HK-2 (cell line): ENCODE results near the gene SFXN1.
"Not testable (repeated sequence)": the region's sequence is repeated elsewhere in the genome, so short reads cannot be mapped to it uniquely, and the experiment has no call there.

ENCODE experiments used
- DNase-seq: peaks from one replicate; pipeline ENCODE4 v3.0.0-alpha.2; 2018; ENCODE audit not compliant: unreplicated experiment

Gene SFXN1

GRCh38 chr5:175478384-175479124, at the start of gene SFXN1:
SFXN1 (plus strand) TSS chr5:175478560; CDS start chr5:175492104, 13,544 bp downstream.
- peak; percentile 58 for DNase-seq

DNA sequence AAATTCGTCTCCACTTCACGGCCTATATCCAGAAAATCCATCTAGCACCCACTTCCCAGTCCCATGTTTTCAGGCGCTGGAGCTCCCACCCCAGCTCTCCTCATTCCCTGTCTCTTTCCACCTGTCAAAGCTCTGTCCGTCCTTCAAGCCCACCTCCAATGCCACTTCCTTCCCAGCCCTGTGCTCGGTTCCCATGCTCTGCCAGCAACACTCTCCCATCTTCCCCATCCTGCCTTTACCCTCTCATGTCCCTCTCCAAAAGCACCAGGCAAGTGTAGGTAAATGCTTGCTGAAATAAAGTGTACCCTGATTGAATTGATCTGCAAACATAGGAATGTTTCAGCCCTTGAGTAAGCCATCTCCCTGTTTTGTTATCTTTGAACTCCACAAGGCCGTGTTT, 43.6 kb upstream of the SFXN1 start:
- no peak for DNase-seq

DNA sequence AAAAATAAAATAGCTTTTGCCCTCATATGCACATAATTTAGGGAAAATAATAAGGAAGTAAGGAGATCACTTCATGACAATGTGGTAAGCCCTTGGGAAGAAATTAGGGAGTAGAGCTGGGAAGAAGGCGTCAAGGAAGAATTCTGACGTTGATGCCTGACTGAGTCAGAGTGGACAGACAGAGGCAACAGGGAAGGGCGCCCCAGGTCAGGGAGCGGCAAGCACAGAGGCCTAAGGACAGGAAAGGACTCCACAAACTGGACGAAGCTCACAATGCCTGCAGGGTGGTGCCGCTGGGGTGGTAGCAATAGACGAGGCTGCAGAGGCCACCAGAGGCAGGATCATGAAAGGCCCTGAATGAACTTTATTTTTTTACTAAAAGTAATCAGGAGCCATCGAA, 42.0 kb upstream of the SFXN1 start:
- DNase-seq = no peak

- DNase-seq = no peak
Observed at GRCh38 chr5:175438234-175438857, 40.0 kb upstream of the SFXN1 start.

GRCh38 chr5:175443514-175444059, 34.8 kb upstream of the SFXN1 start:
- DNase-seq = no peak

GRCh38 chr5:175444060-175444904, 34.1 kb upstream of the SFXN1 start, which contains the start of gene DRD1:
DRD1 (minus strand) TSS chr5:175444182; CDS start chr5:175443099, 1,083 bp downstream.
- peak; percentile 6 for DNase-seq

DNA sequence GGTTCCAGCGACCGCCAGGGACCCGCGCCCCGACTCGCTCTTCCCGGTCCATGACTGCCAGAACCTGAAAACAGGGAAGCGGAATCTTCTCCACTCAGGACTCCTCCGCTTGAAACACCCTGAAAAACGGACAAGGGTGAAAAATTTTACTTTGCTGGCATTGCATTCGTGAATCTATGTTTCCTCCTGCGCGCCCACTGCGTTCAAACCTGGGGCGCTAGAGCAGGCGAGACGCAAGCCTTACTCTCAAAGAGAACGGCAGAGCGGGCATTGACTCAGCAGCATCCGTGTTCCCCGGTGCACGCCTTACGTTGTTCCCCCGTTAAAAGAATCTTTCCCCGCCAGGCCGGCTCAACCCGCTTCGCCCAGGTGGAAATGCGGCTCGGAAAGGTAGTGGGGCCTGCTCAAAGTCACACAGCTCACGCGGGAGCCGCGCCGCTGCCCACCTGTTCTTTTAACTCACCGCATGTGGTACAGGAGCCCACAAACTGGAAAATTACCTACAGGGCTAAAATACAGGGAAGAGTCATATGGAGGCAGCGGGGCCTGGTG, 33.4 kb upstream of the SFXN1 start:
- DNase-seq = no peak

- not testable (repeated sequence) for DNase-seq
Observed at GRCh38 chr5:175446378-175446777, 32.0 kb upstream of the SFXN1 start.

DNA sequence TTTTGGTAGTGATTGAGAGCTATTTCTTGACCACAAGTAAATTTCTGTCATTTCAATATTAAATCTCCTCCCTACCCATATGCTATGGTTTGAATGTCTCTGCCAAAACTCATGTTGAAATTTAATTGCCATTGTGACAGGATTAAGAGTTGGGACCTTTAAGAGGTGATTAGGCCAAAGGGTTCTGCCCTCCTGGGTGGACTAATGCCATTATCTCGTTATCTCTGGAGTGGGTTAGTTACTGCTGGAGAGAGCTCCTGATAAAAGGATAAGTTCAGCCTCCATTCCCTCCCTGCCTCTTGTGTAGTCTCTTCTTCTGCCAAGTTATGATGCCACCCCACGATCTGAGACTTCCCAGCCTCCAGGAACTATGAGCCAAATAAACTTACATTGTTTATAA, 30.8 kb upstream of the SFXN1 start:
- DNase-seq = no peak

DNA sequence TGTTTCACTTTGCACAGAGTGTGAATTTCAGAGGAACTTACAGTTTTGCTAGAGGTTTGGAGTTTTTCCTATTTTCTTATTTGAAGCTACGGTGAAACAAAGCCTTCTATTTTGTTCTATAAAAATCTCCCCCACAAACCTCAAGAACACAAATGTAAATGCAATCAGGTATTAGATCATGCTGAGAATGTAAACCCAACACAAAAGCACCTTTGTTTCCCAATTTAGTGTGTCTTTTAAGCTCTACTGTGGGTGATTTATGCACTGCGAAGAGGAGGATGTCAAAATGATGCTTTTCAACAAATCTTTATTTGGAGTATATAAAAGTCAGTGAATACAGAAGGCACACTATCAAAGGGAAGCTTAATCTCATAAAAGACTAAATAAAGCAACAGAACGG, 30.1 kb upstream of the SFXN1 start:
- DNase-seq = no peak

DNA sequence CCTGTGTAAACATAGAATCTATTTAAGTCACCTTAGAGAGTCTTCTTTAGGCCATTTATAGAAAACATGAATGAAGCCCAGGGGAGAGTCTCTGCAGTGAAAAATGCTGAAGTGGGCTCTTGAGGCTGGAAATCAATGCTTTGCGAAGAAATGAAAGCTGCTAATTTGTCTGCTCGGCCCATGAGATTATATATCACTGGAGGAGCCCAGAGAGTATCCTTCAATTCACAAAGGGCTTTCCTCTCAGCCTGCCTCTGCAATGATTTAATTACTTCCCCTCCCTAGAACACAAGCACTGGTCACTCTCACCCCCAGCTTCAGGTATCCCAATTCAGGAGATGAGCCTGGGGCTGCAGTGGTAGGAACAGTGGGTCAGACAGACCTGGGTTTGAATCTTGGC, 26.2 kb upstream of the SFXN1 start:
- DNase-seq = no peak

DNA sequence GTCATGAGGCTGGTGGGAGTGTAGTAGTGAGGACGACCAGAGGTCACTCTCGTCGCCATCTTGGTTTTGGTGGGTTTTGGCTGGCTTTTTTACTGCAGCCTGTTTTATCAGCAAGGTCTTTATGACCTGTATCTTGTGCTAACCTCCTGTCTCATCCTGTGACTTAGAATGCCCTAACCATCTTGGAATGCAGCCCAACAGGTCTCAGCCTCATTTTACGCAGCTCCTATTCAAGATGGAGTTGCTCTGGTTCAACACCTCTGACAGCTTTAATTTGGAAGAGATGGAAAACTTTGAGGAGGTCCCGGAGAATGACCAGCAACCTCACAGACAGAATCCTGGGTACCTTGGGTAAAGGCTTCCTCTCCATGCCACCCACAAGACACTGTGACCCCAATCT, 24.0 kb upstream of the SFXN1 start:
- not testable (repeated sequence) for DNase-seq

DNA sequence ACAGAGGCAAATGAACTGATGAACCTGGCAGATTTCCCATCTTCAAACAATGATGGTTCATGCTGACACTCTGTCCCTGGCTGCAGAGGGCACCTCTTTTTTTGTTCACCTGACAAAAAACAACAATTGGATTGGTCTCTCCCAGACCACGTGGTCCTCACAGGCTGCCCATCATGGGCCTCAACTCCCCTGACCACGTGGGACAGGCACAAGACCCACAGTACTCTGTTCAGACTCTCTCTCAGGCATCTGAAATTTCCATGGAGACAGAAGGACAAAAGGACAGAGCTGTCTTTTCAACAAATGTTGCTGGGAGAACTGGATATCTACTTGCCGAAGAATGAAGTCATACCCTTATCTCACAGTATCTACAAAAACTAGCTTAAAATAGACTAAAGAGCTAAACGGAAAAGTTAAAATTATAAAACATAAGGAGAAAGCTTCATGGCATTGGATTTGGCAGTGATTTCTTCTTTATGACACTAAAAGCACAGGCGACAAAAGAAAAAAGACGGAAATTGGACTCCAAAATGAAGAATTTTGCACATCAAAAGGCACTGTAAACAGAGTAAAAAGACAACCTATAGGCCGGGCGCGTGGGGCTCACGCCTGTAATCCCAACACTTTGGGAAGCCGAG, 22.1 kb upstream of the SFXN1 start:
- no peak for DNase-seq

- DNase-seq = no peak
Observed at GRCh38 chr5:175457466-175457865, 20.9 kb upstream of the SFXN1 start.

DNA sequence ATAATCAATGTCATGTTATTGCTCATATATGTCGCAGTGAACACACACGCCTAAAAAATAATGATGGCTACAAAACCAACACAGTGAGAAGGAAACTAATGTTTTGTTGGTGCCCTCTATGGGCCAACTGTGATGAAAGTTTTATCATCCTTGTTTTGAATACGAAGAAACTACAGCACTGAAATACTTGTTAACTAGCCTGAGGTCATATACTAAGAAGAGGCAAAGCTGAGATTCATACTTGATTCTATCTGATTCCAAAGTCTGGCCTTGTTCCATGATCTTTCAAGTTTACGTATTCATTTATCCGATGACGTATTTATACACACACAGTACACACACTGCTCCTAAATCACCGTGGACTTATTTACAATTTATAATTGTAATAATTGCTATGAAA, 18.2 kb upstream of the SFXN1 start:
- no peak for DNase-seq

DNA sequence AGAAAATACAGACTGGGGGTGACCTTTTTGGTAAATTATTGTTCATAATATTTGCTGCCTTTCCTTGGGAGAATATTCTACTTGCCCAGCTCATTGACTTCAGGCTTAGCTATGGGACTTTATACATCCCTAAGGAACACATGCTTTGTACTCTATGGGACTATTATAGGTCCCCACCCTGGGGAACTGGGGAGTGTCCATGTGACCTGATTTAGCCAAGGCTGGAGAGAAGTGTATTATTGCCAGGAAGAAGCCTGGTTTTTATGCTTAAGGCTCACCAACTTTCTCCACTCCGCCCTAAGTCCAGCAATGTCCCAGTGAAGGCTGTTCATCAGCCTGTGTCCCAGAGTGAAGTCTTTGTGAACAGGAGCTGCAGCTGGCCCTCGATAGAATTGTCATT, 17.8 kb upstream of the SFXN1 start:
- DNase-seq = no peak

- DNase-seq = no peak
Observed at GRCh38 chr5:175461370-175461769, 17.0 kb upstream of the SFXN1 start.

DNA sequence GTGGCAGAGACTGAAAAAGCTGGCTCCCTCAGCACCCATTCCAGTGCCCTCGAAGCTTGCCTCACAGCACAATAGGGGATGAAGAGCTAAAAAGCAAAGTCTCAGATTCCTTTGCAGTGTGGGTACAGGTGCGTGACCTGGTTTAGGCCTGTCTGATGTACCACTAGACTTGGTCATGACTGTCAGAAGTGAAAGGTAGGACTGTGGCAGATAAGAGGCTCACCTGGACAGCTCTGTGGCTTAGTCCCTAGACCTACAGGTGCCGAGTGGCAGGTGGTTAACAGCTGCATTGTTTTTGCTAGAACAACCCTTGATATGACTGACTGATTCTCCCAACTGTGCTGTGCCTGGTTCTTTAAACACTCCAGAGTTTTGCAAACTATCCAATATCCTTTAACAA, 14.7 kb upstream of the SFXN1 start:
- DNase-seq = no peak

- peak; percentile 9 for DNase-seq
Observed at GRCh38 chr5:175464074-175464941, 14.1 kb upstream of the SFXN1 start.

DNA sequence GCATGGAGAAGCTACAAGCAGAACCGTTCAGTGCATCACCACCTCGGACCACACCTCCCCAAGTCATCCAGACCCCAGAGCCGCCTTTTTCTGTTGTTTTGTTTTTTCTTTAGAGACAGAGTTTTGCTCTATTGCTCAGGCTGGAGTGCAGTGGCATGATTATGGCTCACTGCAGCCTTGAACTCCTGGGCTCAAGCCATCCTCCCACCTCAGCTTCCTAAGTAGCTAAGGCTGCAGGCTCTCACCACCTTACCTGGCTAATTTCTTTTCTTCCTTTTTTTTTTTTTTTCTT, 13.5 kb upstream of the SFXN1 start:
- no peak for DNase-seq

DNA sequence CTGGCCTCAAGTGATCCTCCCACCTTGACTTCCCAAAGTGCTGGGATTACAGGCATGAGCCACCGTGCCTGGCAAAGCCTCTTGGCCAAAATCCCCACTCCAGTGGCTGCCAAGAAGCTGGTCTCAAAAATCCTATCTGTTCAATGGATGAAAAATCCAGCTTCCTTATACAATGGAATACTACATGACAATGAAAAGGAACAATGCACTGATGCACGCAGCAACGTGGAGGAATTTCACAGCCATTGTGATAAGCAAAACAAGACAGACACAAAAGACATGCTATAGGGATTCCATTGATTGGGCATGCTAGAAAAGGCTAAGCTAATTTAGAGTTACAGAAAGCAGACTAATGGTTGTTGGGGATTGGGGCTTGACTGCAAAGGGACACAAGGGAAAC, 13.1 kb upstream of the SFXN1 start:
- DNase-seq = no peak
